Pulmonary artery endothelial cell (primary cell): ENCODE data around the gene FAM76A. TPM values are rescaled to one million over a fixed set of nuclear protein-coding genes. Genes with fewer than 3 reads are reported as not detected.
"Not testable (repeated sequence)": the region's sequence is repeated elsewhere in the genome, so short reads cannot be mapped to it uniquely, and the experiment has no call there.

Experiments
- DNase-seq: peaks from one replicate; pipeline ENCODE4 v3.0.0-alpha.2; 2011; ENCODE audit warnings: low read depth, low spot score
- total RNA-seq: library from RNA; depleted of rRNA; stranded (reverse); fragments of >200 nt; gene quantifications from 2 replicates; pipeline ENCODE4 v1.2.3, GENCODE V29; 2014

The FAM76A gene
- total RNA-seq, 1 donor from 2014 or later, result 12.0 TPM

DNA sequence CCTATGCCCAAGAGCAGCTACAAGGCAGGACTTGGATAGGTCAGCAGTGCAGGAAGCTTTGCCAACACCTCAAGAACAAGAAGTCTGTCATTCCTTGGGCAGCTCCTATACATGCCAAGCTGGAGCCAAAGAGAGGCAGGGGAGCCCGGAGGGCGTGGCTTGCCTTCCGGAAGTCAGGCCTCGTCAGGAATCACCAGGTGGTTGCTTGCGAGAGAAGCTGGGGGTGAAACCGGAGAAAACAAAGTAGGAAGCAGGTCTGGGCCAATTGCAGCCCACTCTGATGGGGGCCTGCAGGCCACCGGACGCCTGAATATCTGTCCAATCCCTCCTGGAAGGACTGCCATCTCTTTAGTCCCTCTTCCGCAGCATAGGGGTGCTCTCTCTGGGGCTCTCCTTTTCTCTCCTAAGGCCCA, 794 bp upstream of the FAM76A start:
- no peak for DNase-seq

DNA sequence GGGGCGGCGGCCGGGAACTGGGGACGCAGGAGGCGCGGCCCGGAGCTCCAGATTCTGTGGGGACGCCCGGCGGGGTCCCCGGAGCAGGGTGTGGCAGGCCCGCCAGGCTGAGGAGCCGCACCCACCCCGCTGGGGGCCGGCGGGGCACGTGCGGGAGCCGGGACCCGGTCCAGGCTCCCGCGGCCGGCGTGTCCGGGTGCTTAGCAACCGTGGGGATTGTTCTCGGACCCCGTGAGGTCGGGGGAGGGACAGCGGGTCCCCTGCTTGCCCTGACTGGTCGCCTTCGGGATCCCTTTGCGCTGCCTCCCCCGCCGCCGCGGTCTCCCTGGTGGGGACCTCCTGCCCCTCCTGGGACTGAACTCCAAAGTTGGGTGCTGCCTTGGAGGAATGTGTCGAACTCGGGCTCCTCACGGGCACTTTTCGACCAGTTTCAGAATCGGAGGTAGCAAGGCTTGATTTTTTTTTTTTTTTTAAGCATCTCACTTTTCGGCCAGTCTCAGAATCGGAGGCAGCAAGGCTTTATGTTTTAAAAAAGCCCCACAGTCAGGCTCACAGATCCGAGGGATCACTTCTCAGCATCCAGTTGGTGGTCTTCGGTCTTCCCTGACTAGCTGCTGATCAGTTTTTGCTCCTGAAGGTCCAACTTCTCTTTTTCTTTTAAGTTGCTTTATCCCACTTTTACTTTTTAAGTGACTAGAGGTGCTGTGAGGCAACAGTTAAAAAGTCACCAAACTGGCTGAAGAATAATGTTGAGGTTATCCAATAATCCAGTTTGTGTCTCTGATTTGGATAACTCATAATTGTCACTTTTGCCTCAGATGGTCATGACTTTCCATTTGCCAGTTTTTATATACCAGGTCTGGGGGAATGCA, 648 bp downstream of the FAM76A start:
- no peak for DNase-seq

DNA sequence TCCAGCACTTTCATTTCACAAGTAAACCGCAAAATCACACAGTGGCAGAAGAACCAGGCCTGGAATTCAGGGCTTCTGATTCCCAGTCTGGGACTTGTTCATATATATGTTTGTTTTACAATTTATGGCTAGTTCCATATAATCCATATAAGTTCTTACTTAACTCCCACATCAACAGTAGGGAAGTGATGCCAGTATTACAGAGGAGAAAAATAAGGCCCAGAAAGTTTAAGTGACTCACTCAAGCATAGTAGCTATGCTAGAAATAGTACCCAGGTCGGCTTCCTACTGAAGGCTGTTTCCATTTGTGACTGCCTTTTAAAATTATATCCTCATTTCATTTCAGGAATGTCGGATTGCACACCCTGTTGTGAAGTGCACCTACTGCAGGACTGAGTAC, 1.4 kb downstream of the FAM76A start:
- no peak for DNase-seq

DNA sequence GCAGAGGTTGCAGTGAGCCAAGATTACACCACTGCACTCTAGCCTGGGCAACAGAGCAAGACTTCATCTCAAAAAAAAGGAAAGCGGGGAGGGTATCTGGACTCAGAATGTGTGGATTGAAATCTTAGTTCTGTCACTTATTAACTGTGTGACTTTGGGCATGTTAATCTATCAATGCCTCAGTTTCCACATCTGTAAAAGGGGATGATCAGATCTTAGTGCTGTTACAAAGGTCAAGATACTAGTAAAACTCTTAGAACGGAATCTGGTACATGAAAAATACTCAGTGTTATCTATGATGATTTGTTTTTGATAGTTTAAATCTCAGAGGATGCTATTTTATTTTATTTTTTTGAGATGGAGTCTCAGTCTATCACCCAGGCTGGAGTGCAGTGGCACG, 10.5 kb downstream of the FAM76A start:
- DNase-seq, result no peak

DNA sequence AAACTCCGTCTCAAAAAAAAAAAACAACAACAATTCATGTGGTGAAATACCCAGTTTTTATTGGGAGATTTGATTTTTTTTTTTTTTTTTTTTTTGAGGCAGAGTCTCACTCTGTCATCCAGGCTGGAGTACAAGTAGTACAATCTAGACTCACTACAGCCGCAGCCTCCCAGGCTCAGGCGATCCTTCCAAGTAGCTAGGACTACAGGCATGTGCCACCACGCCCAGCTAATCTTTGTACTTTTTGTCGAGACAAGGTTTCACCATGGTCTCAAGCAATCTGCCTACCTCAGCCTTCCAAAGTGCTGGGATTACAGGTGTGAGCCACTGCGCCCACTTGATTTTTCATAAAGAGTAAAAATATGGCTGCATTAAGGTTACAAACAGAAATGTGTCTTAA, 15.4 kb downstream of the FAM76A start:
- no peak for DNase-seq

DNA sequence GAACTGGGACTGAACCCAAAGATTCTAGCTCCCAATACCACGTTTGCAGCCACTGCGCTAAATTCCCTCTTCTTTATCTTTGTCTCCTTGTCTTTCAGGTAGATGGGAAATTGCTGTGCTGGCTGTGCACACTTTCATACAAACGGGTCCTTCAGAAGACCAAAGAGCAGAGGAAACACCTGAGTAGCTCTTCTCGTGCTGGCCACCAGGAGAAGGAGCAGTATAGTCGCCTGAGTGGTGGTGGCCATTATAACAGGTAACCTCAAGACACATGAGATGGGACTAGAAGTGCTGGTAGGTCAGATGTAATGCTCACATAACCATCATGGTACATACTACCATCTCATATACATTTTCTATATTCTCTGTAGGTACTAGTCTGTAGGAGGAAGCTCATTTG, 18.8 kb downstream of the FAM76A start:
- DNase-seq, result no peak

DNA sequence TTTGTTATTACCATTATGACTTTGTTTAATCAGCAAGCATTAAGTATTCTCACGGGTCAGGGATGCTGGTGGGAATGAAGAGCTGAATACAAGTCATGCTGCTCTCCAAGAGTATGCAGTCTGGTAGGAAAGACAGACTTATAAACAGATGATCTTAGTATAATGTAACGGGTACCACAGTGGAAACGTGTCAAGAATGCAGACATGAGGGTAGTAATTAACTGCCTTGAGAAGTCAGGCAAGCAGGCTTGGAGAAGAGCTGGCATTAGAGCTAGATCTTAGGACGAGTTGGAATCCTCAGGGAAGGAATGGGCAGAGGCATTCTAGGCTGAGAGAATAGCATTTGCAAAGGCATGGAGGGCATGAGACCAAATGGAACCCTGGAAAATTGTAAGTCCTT, 19.7 kb downstream of the FAM76A start:
- DNase-seq, result no peak

DNA sequence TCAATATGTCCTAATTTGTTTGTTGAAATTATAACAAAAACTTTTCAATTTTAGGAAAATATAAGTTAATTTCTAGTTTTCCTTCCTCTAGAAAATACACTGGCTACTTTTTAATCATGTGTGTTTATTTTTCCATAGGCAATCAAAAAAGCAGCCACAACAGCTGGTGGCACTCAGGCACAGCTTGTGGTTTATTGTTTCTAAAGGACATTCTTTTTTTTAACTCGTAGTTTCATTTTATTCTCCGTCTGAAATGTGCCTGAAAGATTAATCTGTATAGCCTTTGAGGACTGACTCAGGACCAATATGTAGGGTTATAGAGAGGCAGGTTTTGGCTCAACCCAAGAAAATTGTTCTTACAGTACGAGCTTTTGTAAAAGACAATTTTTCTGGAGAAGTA, 26.6 kb downstream of the FAM76A start:
- no peak for DNase-seq

DNA sequence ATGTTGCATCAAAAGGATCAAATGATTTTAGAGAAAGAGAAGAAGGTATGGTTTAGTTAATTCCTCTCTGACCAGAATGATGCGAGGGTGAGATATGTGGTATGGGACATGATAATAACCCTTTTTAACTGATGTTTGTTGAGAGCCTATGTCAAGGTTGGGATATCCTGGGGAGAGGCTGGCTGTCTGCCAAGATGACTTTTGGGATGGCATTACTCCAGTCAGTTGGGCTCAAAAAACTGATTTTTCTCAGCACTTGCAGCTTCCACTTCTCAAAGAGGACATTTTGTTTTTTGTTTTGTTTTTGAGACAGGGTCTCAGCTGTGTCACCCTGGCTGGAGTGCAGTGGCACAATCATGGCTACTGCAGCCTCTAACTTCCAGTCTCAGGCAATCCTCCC, 29.5 kb downstream of the FAM76A start:
- DNase-seq, result no peak

DNA sequence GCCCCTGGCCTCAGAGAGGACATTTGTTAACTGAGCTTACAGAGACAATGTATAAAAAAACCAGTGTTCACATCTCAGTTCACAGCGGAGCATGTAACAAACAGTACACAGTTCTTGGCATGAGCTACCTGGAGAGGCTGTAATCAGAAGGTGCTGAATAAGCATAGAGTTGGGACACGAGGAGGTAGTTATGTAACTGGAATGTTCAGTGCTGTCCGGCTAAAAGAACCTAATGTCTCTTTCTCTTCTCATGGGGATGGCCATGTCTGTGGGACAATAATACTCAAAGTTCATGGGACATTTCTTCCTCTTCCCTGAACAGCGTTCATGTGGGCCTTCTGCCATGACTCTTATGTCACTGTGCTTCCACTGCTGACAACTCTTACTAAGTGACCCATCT, 30.1 kb downstream of the FAM76A start:
- DNase-seq, result no peak

DNA sequence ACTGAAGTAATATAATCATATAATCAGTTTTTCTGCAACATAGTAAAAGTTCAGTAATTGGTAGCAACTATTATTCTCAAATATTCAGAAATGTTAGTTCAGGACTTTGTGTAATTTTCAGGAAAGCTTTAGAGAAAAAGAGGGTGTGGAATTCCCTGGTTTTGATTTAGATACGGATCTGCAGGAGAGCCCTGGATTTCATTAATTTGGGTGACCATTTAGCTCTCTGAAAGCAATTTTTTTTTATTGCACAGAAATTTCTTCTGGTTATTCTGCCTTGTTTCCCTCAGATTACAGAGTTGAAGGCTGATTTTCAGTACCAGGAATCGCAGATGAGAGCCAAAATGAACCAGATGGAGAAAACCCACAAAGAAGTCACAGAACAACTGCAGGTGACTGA, 33.5 kb downstream of the FAM76A start:
- DNase-seq, result no peak

DNA sequence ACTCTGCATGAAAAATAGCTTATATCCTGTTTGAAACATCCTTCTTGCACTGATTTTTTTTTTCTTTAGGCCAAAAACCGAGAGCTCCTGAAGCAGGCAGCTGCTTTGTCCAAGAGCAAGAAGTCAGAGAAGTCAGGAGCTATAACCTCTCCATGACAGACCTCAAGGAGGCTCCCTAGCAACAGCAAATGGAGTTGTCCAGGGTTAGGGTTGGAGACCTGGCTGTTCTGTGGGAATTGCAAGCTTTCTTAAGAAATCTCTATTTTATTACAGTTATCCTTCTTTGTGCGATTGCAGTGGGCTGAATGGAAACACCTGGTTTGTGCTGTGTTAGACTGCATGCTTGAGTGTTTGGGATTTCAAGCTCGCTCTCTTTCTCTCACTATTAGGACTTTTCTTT, 34.7 kb downstream of the FAM76A start:
- no peak for DNase-seq

DNA sequence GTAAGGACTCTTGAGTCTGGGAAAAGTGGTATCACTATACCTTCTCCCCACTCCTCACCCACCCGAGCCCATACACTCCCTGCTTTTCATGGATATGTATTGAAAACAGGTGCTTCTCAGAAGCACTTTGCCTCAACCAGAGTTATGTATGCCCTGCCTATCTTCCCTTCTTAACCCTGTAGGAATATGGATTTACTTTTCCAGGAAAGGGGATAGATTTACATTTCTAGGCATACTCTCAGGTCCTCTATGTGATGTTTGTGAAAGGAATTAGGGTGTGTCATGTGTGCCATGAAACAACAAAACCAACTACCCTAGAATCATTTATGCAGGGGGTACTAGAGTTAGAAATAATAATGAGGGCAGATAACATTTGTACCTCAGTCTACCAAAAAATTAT, 36.3 kb downstream of the FAM76A start:
- no peak for DNase-seq

DNA sequence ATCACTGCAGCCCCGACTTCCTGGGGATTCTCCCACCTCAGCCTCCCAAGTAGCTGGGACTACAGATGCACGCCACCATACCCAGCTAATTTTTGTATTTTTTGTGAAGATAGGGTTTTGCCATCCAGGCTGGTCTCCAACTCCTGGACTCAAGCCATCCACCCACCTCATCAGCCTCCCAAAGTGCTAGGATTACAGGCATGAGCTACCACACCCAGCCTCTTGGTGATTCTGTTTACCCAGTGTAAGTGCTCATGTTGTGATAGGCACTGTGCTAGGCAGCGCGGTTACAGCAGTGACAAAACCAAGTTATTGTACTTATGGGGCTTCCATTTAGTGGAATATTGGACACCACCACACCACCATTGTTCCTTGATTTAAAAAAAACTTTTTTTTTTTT, 37.6 kb downstream of the FAM76A start:
- no peak for DNase-seq

DNA sequence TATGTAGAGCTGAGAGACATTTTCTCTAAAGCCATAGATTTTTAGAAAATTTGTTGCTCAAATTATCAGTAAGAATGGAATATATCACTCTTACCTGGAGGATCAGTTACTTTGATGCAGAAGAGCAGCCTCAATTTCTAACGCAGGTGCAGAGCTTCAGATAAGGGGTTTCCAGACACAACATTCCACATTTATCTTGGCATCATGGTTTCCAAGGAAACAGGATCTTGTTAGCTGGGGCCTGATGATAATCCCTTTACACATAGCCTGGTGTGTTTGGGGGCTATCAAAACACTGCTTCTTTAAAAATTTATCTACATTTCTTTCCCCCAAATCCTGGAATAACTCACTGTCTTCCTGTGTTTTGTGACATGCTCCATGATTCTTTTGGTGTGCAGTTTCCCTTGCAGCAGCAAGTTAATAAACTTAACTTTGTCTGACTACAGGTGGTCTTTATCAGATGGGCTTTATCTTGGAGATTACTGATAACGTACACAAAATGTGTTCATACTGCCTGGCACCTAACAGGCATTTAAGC, 44.6 kb downstream of the FAM76A start:
- DNase-seq, result no peak

DNA sequence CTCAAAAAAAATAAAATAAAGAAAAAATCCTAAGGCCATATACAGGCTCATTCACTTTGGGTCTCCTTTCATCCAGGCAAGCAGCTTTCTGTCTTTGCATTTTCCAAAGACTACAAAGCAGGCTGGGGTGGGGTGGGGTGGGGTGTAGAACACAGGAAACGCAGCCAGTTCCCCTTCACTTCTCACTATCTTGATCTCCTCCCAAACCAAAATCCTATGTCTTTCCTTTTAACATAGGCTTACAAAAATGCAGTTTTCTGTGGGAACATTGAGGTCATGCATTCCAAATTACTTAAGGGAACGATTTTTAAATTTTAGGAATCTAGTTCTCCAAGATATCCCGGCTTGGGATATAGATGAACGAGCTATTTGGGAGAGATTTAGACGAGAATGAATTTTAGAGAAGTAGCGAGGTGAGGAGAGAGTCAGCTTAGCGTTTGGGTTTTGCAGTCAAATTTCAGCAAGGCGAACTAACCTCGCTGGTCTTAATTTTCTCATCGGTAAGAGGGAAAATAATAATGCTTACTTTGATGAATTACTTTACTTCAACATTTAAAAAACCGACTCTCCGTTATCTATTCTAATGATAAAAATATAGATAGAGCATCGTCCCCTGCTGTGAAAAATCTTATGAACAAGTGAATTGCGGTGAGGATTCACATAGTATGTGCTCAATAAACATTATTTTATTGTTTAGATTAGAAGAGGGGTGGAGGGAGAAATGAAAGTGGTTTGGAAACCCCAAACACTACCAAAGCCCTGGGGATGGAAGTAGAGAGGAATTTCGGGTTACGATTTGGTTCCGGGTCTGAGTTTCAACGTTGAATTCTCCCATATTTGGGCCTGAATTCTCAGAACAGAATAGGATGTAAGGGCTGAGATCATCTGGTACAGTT, 46.5 kb downstream of the FAM76A start:
- no peak for DNase-seq

DNA sequence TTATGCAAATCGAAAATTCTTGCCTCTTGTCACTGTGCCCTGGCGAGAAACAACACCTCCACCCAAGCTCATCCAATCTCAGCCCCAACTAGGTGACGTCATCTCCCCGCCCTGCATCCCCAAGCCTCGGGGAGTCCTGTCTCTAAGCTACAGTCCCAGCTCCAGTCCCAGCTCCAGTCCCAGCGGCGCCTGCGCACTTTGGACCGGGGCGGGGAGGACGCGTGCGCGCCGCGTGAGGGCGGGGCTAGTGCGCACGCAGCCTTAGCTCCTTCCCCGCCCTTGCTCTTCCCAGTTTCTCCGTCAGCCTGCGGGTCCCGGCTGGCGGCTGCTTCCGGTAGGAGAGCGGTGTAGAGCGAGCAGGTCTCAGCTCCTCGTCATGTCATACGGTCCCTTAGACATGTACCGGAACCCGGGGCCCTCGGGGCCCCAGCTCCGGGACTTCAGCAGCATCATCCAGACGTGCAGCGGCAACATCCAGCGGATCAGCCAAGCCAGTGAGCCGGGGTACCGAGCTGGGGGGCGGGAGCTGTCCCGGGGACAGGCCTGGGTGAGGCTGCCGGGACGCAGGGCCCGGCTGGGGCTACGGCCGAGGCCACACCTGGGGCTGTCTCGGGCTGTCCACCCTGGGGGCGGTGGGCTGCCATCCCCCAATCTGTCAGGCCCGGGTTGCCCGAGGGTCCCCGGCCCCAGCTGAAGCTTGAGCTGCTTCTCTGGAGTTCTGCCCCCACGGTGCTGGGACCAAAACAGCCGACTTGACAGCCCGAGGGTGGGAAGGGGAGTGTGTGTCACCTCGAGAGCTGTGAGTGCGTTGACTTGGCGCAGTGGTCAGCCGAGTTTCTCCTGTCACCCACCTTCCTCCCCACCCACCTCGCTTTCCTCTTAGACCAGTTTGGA, 47.4 kb downstream of the FAM76A start, which contains the start of gene STX12:
Gene STX12 (plus strand): TSS at position 288 of the 894 bp plus-strand sequence. CDS start 89 bp downstream, at position 377.
- DNase-seq, result peak; percentile 98

DNA sequence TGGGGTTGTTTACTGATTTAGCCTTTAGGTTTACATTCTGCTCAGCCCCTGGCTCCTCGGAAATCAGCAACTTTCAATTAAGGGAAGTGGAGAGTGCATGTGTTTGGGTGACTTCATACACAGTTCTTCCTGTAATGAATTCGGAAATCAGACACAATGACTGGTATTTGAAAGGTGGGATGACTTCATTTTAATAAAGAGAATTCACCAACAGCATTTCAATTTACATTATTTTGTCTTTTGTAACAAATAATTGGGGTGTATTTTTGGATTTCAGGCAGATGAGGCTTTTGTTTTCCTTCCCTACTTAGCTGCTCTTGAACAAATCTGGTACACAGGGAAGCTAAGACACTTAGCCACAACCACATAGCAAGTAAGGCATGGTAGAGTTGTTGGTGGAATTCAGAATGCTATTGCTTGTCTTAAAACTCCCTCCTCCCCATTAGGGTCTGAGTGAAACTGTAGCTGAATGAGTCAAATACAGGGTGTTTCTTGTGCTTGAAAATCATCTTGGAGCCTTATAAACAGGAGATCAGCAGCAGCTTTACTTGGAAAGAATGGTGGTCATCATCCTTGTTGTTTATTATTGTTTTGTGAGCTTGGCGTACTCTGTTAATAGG, 48.2 kb downstream of the FAM76A start:
- DNase-seq, result no peak

DNA sequence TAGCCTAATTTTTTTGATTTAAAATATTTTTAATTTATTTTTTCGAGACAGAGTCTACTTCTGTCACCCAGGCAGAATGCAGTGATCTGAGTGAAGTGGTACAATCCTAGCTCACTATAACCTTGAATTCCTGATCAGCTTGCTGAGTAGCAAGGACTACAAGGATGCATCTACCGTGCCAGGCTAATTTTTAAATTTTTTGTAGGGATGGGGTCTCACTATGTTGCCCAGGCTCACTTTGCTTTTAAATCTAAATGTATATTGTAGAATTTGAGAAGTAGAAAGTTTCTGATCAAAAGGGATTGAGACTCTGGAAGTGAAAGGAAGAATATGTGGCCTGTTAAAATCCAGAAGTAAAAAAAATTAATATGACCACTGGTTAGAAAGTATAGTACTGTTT, 48.9 kb downstream of the FAM76A start:
- no peak for DNase-seq

DNA sequence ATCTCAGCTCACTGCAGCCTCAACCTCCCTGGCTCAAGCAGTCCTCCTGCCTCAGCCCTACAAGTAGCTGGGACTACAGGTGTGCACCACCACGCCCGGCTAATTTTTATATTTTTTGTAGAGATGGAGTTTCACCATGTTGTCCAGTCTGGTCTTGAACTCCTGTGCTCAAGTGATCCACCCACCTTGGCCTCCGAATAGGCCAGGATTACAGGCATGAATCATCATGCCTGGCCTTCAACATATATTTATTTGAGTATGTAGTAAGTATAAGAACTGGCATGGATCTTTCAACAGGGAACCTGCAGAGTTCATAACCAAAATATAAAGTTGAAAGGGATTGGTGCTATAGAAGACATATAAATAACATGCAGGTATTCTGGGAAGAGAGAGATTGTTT, 49.6 kb downstream of the FAM76A start:
- DNase-seq, result not testable (repeated sequence)

DNA sequence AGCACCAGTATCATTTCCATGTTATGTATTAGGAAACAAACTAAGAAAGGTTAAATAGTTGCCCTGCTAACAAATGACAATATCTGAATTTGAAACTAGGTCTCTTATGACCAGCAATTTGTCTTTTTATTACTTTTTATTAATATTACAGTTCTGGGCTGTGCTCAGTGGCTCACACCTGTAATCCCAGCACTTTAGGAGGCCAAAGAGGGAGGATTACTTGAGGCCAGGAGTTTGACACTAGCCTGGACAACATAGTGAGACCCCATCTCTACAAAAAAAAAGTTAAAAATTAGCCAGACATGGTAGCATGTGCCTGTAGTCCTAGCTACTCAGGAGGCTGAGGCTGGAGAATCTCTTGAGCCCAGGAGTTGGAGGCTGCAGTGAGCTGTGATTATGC, 50.5 kb downstream of the FAM76A start:
- not testable (repeated sequence) for DNase-seq
